Astrocyte (in vitro differentiated cells and primary cell): ENCODE data around the gene CAVIN4. TPM values are rescaled to one million over a fixed set of nuclear protein-coding genes. Genes with fewer than 3 reads are reported as not detected.

Source experiments
- DNase-seq: peaks from one replicate; pipeline ENCODE4 v3.0.0-alpha.2; 2010; ENCODE audit warnings: low read depth
- FAIRE-seq: peaks from 2 replicates; lab custom pipeline; 2011; peaks lifted over from hg19 to GRCh38; lab: Jason Lieb, UNC
- H2AFZ ChIP-seq: 2 replicates; pipeline ENCODE4 v1.6.0; 2012; ENCODE audit warnings: low read depth, low read length, inconsistent platforms
- H3K27ac ChIP-seq: 2 replicates; pipeline ENCODE4 v1.5.1; 2011; ENCODE audit warnings: low read depth, low read length, inconsistent platforms
- H3K27me3 ChIP-seq: 2 replicates; pipeline ENCODE4 v1.6.0; 2011; ENCODE audit warnings: low read length, inconsistent platforms; ENCODE audit not compliant: insufficient read depth
- H3K36me3 ChIP-seq: 2 replicates; pipeline ENCODE4 v1.5.1; 2011; ENCODE audit warnings: low read length, inconsistent platforms; ENCODE audit not compliant: insufficient read depth
- H3K4me1 ChIP-seq: 2 replicates; pipeline ENCODE4 v1.5.1; 2011; ENCODE audit warnings: low read length, inconsistent platforms; ENCODE audit not compliant: insufficient read depth
- H3K4me2 ChIP-seq: 2 replicates; pipeline ENCODE4 v1.6.0; 2012; ENCODE audit warnings: low read length, inconsistent platforms
- H3K4me3 ChIP-seq: 2 replicates; pipeline ENCODE4 v1.5.1; 2011; ENCODE audit warnings: low read depth, mild to moderate bottlenecking, low read length, inconsistent platforms; ENCODE audit not compliant: insufficient read depth
- H3K79me2 ChIP-seq: 2 replicates; pipeline ENCODE4 v1.6.0; 2012; ENCODE audit warnings: mild to moderate bottlenecking, low read length, inconsistent platforms; ENCODE audit not compliant: insufficient read depth
- H3K9ac ChIP-seq: 2 replicates; pipeline ENCODE4 v1.6.0; 2012; ENCODE audit warnings: mild to moderate bottlenecking, low read length, inconsistent platforms
- H3K9me3 ChIP-seq: 2 replicates; pipeline ENCODE4 v1.5.1; 2012; ENCODE audit warnings: low read depth, mild to moderate bottlenecking, low read length, inconsistent platforms; ENCODE audit not compliant: insufficient read depth
- H4K20me1 ChIP-seq: 2 replicates; pipeline ENCODE4 v1.6.0; 2012; ENCODE audit warnings: low read length, inconsistent platforms; ENCODE audit not compliant: insufficient read depth
- H3K27ac Mint-ChIP-seq: one replicate; pipeline ENCODE4 v1.8.0; 2021; ENCODE audit warnings: mild to moderate bottlenecking, mixed read lengths; ENCODE audit not compliant: unreplicated experiment
- H3K27me3 Mint-ChIP-seq: one replicate; pipeline ENCODE4 v1.8.0; 2021; ENCODE audit warnings: low read depth, mixed read lengths; ENCODE audit not compliant: unreplicated experiment
- H3K36me3 Mint-ChIP-seq: one replicate; pipeline ENCODE4 v1.8.0; 2021; ENCODE audit warnings: low read depth, mixed read lengths; ENCODE audit not compliant: unreplicated experiment
- H3K4me1 Mint-ChIP-seq: one replicate; pipeline ENCODE4 v1.8.0; 2021; ENCODE audit warnings: low read depth, mixed read lengths; ENCODE audit not compliant: unreplicated experiment
- H3K4me3 Mint-ChIP-seq: one replicate; pipeline ENCODE4 v1.8.0; 2021; ENCODE audit warnings: mild to moderate bottlenecking, moderate library complexity, mixed read lengths; ENCODE audit not compliant: unreplicated experiment
- H3K9me3 Mint-ChIP-seq: one replicate; pipeline ENCODE4 v1.8.0; 2021; ENCODE audit warnings: mild to moderate bottlenecking, mixed read lengths; ENCODE audit not compliant: unreplicated experiment
- CTCF ChIP-seq: IDR thresholded peaks from 2 replicates; pipeline ENCODE4 v1.5.1; 2011; ENCODE audit warnings: low read depth, mild to moderate bottlenecking, inconsistent platforms, low read length, moderate library complexity; ENCODE audit not compliant: insufficient read depth
- EZH2 ChIP-seq: IDR thresholded peaks from 2 replicates; pipeline ENCODE4 v1.6.1; 2012; ENCODE audit warnings: mild to moderate bottlenecking, low read length, inconsistent platforms; ENCODE audit not compliant: insufficient read depth
- total RNA-seq: library from RNA; stranded (reverse); gene quantifications from 2 replicates; pipeline ENCODE4 v1.2.1, GENCODE V29; 2021

The CAVIN4 gene
- total RNA-seq, 1 donor from 2014 or later: 4.2 TPM

DNA sequence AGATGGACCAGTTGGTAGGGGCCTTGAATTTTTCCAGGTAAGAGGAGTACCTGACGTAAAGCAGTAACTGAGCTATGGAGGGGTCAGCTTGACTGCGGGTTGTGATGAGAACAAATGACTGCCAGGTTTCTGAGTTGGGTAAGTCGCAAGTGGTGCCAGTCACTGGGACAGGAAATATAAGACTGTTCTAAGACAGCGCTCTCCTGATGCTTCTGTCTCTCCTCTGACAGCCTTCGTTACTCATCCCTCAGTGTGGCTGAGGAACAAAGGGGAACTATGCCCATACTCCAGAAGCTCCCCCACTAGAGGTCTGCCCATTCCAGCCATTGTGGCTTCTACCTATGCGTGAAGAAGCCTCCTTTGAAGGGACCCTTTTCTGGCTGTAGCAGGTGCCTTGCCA, 13.3 kb downstream of the CAVIN4 start:
- Mint-ChIP-seq H3K27ac (no peak overlapping the region), H3K9me3 (no peaks in the 10 kb centered on the region), H3K27me3 (peaks cover 3% of the 10 kb centered on the region), H3K36me3 (peaks cover 2% of the 10 kb centered on the region), H3K4me1 (peaks cover 13% of the 10 kb centered on the region), H3K4me3 (no peak overlapping the region)
- H3K4me1 ChIP-seq: peaks cover 35% of the 10 kb centered on the region
- no peak overlapping the region for H3K4me3 ChIP-seq
- no peak for DNase-seq
- H3K27me3 ChIP-seq: no peaks in the 10 kb centered on the region
- no peaks in the 10 kb centered on the region for H4K20me1 ChIP-seq
- no peak for FAIRE-seq
- TF ChIP-seq CTCF: no peak
- no peak for TF ChIP-seq EZH2
- no peaks in the 10 kb centered on the region for H3K36me3 ChIP-seq
- H3K27ac ChIP-seq: no peak overlapping the region
- no peak overlapping the region for H2AFZ ChIP-seq
- peak overlapping the region; percentile 31 for H3K4me2 ChIP-seq
- H3K9ac ChIP-seq: no peak overlapping the region
- no peaks in the 10 kb centered on the region for H3K79me2 ChIP-seq
- no peaks in the 10 kb centered on the region for H3K9me3 ChIP-seq

DNA sequence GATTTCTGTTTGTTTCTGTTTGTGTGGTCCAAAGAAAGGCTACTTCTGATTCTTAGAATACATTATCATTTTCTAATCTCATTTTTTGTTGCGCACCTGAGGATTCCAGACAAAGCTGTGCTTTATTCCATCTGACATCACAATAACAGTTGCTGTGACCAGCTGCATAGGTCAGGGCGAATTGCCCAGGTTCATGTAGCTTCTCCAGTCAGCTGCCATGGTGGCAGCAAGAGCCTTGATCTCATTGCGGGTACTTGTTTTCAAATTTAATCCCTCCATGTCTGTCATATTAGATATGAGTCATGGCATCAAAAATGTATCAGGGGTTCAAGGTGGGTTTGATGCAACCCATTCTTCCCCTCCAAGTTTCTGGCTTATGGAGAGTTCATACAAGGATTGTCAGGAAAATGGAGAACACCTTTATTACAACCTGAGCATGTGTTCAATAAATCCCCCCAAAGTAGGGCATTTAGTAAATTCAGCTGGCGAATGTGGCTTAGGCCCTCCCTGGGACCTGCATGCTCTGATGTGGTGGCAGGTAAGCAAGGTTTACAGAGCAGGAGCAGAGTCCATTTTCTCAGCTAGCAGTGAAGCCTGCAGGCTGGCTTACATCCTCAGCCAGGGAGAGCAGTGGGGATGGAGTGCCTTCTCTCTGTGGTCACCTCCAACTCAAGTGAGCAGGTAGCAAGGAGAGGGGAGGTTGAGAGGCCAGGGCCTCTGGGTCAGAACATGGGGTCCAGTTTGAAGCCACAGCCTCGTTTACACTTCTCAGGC, 13.9 kb downstream of the CAVIN4 start:
- peaks cover under 1% of the 10 kb centered on the region for H3K36me3 Mint-ChIP-seq
- peaks cover 3% of the 10 kb centered on the region for H3K27me3 Mint-ChIP-seq
- Histone ChIP-seq H3K27me3 (no peaks in the 10 kb centered on the region), H3K4me3 (no peak overlapping the region), H2AFZ (no peak overlapping the region), H3K36me3 (no peaks in the 10 kb centered on the region), H3K79me2 (no peaks in the 10 kb centered on the region), H3K4me1 (peaks cover 34% of the 10 kb centered on the region), H3K9me3 (no peaks in the 10 kb centered on the region), H4K20me1 (no peaks in the 10 kb centered on the region), H3K27ac (no peak overlapping the region), H3K4me2 (no peak overlapping the region), H3K9ac (no peak overlapping the region)
- no peaks in the 10 kb centered on the region for H3K9me3 Mint-ChIP-seq
- DNase-seq: no peak
- peaks cover 13% of the 10 kb centered on the region for H3K4me1 Mint-ChIP-seq
- H3K27ac Mint-ChIP-seq: no peak overlapping the region
- FAIRE-seq: no peak
- TF ChIP-seq EZH2 (no peak), CTCF (no peak)
- no peak overlapping the region for H3K4me3 Mint-ChIP-seq
